HepG2 (cell line): ENCODE measurements around the gene ENO1. TPM values are rescaled to one million over a fixed set of nuclear protein-coding genes. Genes with fewer than 3 reads are reported as not detected.

ENCODE experiments used
- ATM ChIP-seq: fragments of 450-650 bp; IDR thresholded peaks from 2 replicates; pipeline ENCODE4 v1.7.1; 2017; ENCODE audit warnings: mild to moderate bottlenecking, borderline replicate concordance
- CBX1 ChIP-seq: IDR thresholded peaks from one replicate; pipeline ENCODE4 v1.6.1; 2016; ENCODE audit warnings: antibody characterized with exemption, low read depth
- DR1 ChIP-seq: sonication (generic); formaldehyde crosslinking; IDR thresholded peaks from 2 replicates; pipeline ENCODE4 v1.8.0; 2021; ENCODE audit warnings: mild to moderate bottlenecking, missing genetic modification reagents, inconsistent platforms
- ESRRA ChIP-seq: sonication (generic); formaldehyde crosslinking; IDR thresholded peaks from 2 replicates; pipeline ENCODE4 v1.5.1; 2020; ENCODE audit warnings: mild to moderate bottlenecking, low read depth, missing genetic modification reagents
- HNRNPLL ChIP-seq: fragments of 200-400 bp; formaldehyde crosslinking; IDR thresholded peaks from 2 replicates; pipeline ENCODE4 v1.6.1; 2017; ENCODE audit warnings: mild to moderate bottlenecking, low read depth, low read length; ENCODE audit not compliant: poor library complexity, severe bottlenecking
- JUNB ChIP-seq: sonication (generic); formaldehyde crosslinking; IDR thresholded peaks from 2 replicates; pipeline ENCODE4 v1.8.0; 2022; ENCODE audit warnings: missing genetic modification reagents, mild to moderate bottlenecking, borderline replicate concordance
- MED1 ChIP-seq: sonication (generic); formaldehyde crosslinking; IDR thresholded peaks from 2 replicates; pipeline ENCODE4 v1.4.0; 2020; ENCODE audit warnings: missing genetic modification reagents
- MEF2D ChIP-seq: sonication (generic); formaldehyde crosslinking; IDR thresholded peaks from 2 replicates; pipeline ENCODE4 v1.5.1; 2020; ENCODE audit warnings: mild to moderate bottlenecking, missing genetic modification reagents
- NFIC ChIP-seq: IDR thresholded peaks from 2 replicates; pipeline ENCODE4 v1.6.1; 2012; ENCODE audit warnings: mild to moderate bottlenecking, low read length, inconsistent platforms
- NR2C2 ChIP-seq: sonication (generic); formaldehyde crosslinking; IDR thresholded peaks from 2 replicates; pipeline ENCODE4 v1.4.0; 2020; ENCODE audit warnings: missing genetic modification reagents, mild to moderate bottlenecking, moderate library complexity, borderline replicate concordance
- PAXIP1 ChIP-seq: sonication (generic); formaldehyde crosslinking; conservative IDR thresholded peaks from 2 replicates; pipeline ENCODE4 v1.4.0; 2020; ENCODE audit warnings: mild to moderate bottlenecking, missing genetic modification reagents, moderate library complexity
- PRDM4 ChIP-seq: sonication (generic); formaldehyde crosslinking; IDR thresholded peaks from 2 replicates; pipeline ENCODE4 v1.9.0; 2021; ENCODE audit warnings: missing genetic modification reagents, borderline replicate concordance
- RAD21 ChIP-seq: fragments of 450-650 bp; formaldehyde crosslinking; IDR thresholded peaks from 2 replicates; pipeline ENCODE4 v1.5.0; 2020; ENCODE audit warnings: mild to moderate bottlenecking
- RORA ChIP-seq: sonication (generic); formaldehyde crosslinking; IDR thresholded peaks from 2 replicates; pipeline ENCODE4 v1.5.0; 2020; ENCODE audit warnings: mild to moderate bottlenecking, missing genetic modification reagents, moderate library complexity
- SNRNP70 ChIP-seq: fragments of 200-400 bp; formaldehyde crosslinking; IDR thresholded peaks from 2 replicates; pipeline ENCODE4 v1.6.1; 2017; ENCODE audit warnings: mild to moderate bottlenecking, low read depth, low read length, moderate library complexity
- SP1 ChIP-seq, 2 experiments: fragments of 450-650 bp in 1 of 2; sonication (generic) in 1 of 2; formaldehyde crosslinking in 1 of 2; IDR thresholded peaks; 2 replicates each; pipeline versions ENCODE4 v1.4.0 to v1.6.1; 2016 to 2020; ENCODE audit warnings: missing genetic modification reagents in 1 of 2
- THYN1 ChIP-seq: sonication (generic); formaldehyde crosslinking; IDR thresholded peaks from 2 replicates; pipeline ENCODE4 v1.8.1; 2023; ENCODE audit warnings: low read depth, mild to moderate bottlenecking, moderate library complexity, missing genetic modification reagents, borderline replicate concordance
- ZNF292 ChIP-seq: sonication (generic); formaldehyde crosslinking; IDR thresholded peaks from 2 replicates; pipeline ENCODE4 v1.8.1; 2022; ENCODE audit warnings: mild to moderate bottlenecking, low read depth, missing genetic modification reagents, borderline replicate concordance
- ZNF670 ChIP-seq: sonication (generic); formaldehyde crosslinking; IDR thresholded peaks from 2 replicates; pipeline ENCODE4 v1.8.0; 2022; ENCODE audit warnings: mild to moderate bottlenecking, missing genetic modification reagents, borderline replicate concordance
- polyA plus RNA-seq, 8 experiments: library from polyadenylated mRNA; depleted of rRNA in 3 of 8; stranded (reverse) in 7 of 8; unstranded in 1 of 8; fragments of >200 nt; fragmentation: Illumina TruSeq in 4 of 8; extraction: Trizol in 4 of 8; gene quantifications; 2 replicates each; pipeline versions ENCODE4 v1.2.1 to v1.2.3, GENCODE V29; 2011 to 2016; ENCODE audit warnings: low read depth in 4 of 8, missing spikeins in 1 of 8, mixed read lengths in 1 of 8; ENCODE audit not compliant: insufficient read depth in 1 of 8
- total RNA-seq, 5 experiments: library from RNA; depleted of rRNA; stranded (reverse); fragments of >200 nt; fragmentation: Illumina TruSeq; extraction: Trizol; gene quantifications; 2 replicates each; pipeline ENCODE4 v1.2.3, GENCODE V29; 2016; ENCODE audit warnings: low read depth in 1 of 5
- TF ChIP-seq, protein P1 (sequence below): IDR thresholded peaks from 2 replicates; pipeline ENCODE4 v1.6.1; 2016; ENCODE audit warnings: low read depth
- TF ChIP-seq, protein P2 (sequence below): sonication (generic); formaldehyde crosslinking; IDR thresholded peaks from 2 replicates; pipeline ENCODE4 v1.5.0; 2020; ENCODE audit warnings: missing genetic modification reagents, mild to moderate bottlenecking, borderline replicate concordance

The ENO1 gene
- total and polyA plus RNA-seq, 2 of the 13 experiments (the other 11 are each of a cell fraction or from before 2014, with no cell fraction given), result 1,559 to 3,103 TPM

GRCh38 chr1:8910914-8911313, 32.4 kb upstream of the ENO1 start (continued):
- peak; percentile 31; the same call in 1 of the 2 replicates for TF ChIP-seq PAXIP1 (CRISPR knock-in tag)
- TF ChIP-seq ATM, result no peak
- TF ChIP-seq RAD21 (CRISPR knock-in tag), result no peak
- no peak for TF ChIP-seq NFIC
- TF ChIP-seq, protein P1, sequence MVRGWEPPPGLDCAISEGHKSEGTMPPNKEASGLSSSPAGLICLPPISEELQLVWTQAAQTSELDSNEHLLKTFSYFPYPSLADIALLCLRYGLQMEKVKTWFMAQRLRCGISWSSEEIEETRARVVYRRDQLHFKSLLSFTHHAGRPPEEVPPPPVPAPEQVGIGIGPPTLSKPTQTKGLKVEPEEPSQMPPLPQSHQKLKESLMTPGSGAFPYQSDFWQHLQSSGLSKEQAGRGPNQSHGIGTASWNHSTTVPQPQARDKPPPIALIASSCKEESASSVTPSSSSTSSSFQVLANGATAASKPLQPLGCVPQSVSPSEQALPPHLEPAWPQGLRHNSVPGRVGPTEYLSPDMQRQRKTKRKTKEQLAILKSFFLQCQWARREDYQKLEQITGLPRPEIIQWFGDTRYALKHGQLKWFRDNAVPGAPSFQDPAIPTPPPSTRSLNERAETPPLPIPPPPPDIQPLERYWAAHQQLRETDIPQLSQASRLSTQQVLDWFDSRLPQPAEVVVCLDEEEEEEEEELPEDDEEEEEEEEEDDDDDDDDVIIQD, result 0 out of 2 replicates have a peak, but pooled peaks have one; percentile 44
- no peak for TF ChIP-seq MEF2D
- TF ChIP-seq DR1 (CRISPR knock-in tag), result no peak
- TF ChIP-seq JUNB (CRISPR knock-in tag), result no peak
- no peak for TF ChIP-seq HNRNPLL
- TF ChIP-seq MED1, result peak; percentile 54
- no peak for TF ChIP-seq SP1 (IDR thresholded peaks at IDR 0.05)
- no peak for TF ChIP-seq SP1 (CRISPR knock-in tag; IDR thresholded peaks at IDR 0.05)
- no peak for TF ChIP-seq RORA
- TF ChIP-seq NR2C2 (CRISPR knock-in tag), result no peak
- TF ChIP-seq, protein P2, sequence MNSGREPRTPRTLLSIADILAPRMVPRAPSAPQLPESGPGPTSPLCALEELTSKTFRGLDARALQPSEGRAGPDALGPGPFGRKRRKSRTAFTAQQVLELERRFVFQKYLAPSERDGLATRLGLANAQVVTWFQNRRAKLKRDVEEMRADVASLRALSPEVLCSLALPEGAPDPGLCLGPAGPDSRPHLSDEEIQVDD (CRISPR knock-in tag), result no peak
- TF ChIP-seq ZNF670 (CRISPR knock-in tag), result no peak
- no peak for TF ChIP-seq THYN1 (CRISPR knock-in tag)
- TF ChIP-seq ESRRA (CRISPR knock-in tag), result no peak
- no peak for TF ChIP-seq PRDM4
- peak; percentile 50; the same call in 1 of the 2 replicates for TF ChIP-seq ZNF292 (CRISPR knock-in tag)
- no peak for TF ChIP-seq SNRNP70
- no peak for TF ChIP-seq CBX1
